GM12874 (cell line): ENCODE data around the gene CDKN2A.

Experiments used
- CTCF ChIP-seq: IDR thresholded peaks from 2 replicates; pipeline ENCODE4 v1.5.1; 2011; ENCODE audit warnings: low read depth, mild to moderate bottlenecking, control low read depth, low read length, moderate library complexity; ENCODE audit not compliant: insufficient read depth

The CDKN2A gene

GRCh38 chr9:21945606-21946005, 48.6 kb downstream of the CDKN2A start:
- no peak for TF ChIP-seq CTCF

- no peak for TF ChIP-seq CTCF
Observed at GRCh38 chr9:21943464-21943863, 50.7 kb downstream of the CDKN2A start.

- TF ChIP-seq CTCF = no peak
Observed at GRCh38 chr9:21941337-21941995, 52.7 kb downstream of the CDKN2A start.

GRCh38 chr9:21936161-21936560, 58.0 kb downstream of the CDKN2A start:
- TF ChIP-seq CTCF = no peak

GRCh38 chr9:21935631-21936030, 58.6 kb downstream of the CDKN2A start:
- TF ChIP-seq CTCF = no peak

GRCh38 chr9:21933865-21934264, 60.3 kb downstream of the CDKN2A start:
- no peak for TF ChIP-seq CTCF

- no peak for TF ChIP-seq CTCF
Observed at GRCh38 chr9:21933281-21933680, 60.9 kb downstream of the CDKN2A start.

GRCh38 chr9:21931428-21931827, 62.8 kb downstream of the CDKN2A start:
- TF ChIP-seq CTCF = no peak
